Endothelial cell of umbilical vein (primary cell): ENCODE measurements around the gene MARK3. TPM values are rescaled to one million over a fixed set of nuclear protein-coding genes. Genes with fewer than 3 reads are reported as not detected.

Source experiments
- BruUV-seq: library from RNA; stranded (reverse); fragments of 400-500 nt; replicated peaks from 2 replicates; lab custom pipeline; 2021; lab: Mats Ljungman, UMichigan
- CTCF ChIA-PET: fragments of 300-600, 350-600 bp; sonication (Branson Sonifier 250); formaldehyde crosslinking; loops from one replicate; lab custom pipeline; 2021; ENCODE audit warnings: antibody characterized with exemption, inconsistent platforms; lab: Charles Lee
- POLR2A ChIA-PET: fragments of 300-600, 350-600 bp; sonication (Branson Sonifier 250); formaldehyde crosslinking; loops from one replicate; lab custom pipeline; 2021; ENCODE audit warnings: antibody characterized with exemption, inconsistent platforms; lab: Charles Lee
- DNase-seq: peaks from one replicate; pipeline ENCODE4 v3.0.0-alpha.2; 2011; ENCODE audit warnings: low read depth, low spot score
- FAIRE-seq: peaks from 2 replicates; lab custom pipeline; 2011; peaks lifted over from hg19 to GRCh38; lab: Jason Lieb, UNC
- H2AFZ ChIP-seq: 2 replicates; pipeline ENCODE4 v1.6.0; 2012; ENCODE audit warnings: low read depth, low read length, control low read depth, inconsistent platforms
- H3K27ac ChIP-seq: 2 replicates; pipeline ENCODE4 v1.5.1; 2011; ENCODE audit warnings: low read depth, mild to moderate bottlenecking, control low read depth, low read length, moderate library complexity; ENCODE audit not compliant: insufficient read depth
- H3K27me3 ChIP-seq, 2 experiments: 2 replicates each; pipeline versions ENCODE4 v1.6.0 to v1.6.1; 2011; ENCODE audit warnings: low read length in 2 of 2, mixed read lengths in 1 of 2; ENCODE audit not compliant: control insufficient read depth in 2 of 2, insufficient read depth in 2 of 2
- H3K36me3 ChIP-seq, 2 experiments: 2 replicates in 1 of 2; 3 replicates in 1 of 2; pipeline ENCODE4 v1.5.1; 2011; ENCODE audit warnings: low read length in 2 of 2, mild to moderate bottlenecking in 1 of 2, moderate library complexity in 1 of 2; ENCODE audit not compliant: control insufficient read depth in 2 of 2, insufficient read depth in 2 of 2; ENCODE audit errors: extremely low read depth in 1 of 2
- H3K4me1 ChIP-seq: 3 replicates; pipeline ENCODE4 v1.5.1; 2011; ENCODE audit warnings: mild to moderate bottlenecking, low read length; ENCODE audit not compliant: control insufficient read depth, insufficient read depth; ENCODE audit errors: extremely low read depth
- H3K4me2 ChIP-seq: 2 replicates; pipeline ENCODE4 v1.6.1; 2011; ENCODE audit warnings: low read length, control low read depth, mixed read lengths; ENCODE audit not compliant: insufficient read depth
- H3K4me3 ChIP-seq, 3 experiments: fragments of 200-600 bp in 1 of 3; sonication (generic), shearing (Covaris generic) in 1 of 3; replicated peaks in 1 of 3; 2 replicates each; pipeline ENCODE4 v1.5.1; 2011 to 2016; ENCODE audit warnings: control low read depth in 3 of 3, low read length in 3 of 3, mild to moderate bottlenecking in 2 of 3, inconsistent platforms in 1 of 3, low read depth in 1 of 3, moderate library complexity in 1 of 3; ENCODE audit not compliant: insufficient read depth in 1 of 3
- H3K79me2 ChIP-seq: 2 replicates; pipeline ENCODE4 v1.6.0; 2012; ENCODE audit warnings: low read length, inconsistent platforms; ENCODE audit not compliant: control insufficient read depth, insufficient read depth
- H3K9ac ChIP-seq: replicated peaks from 2 replicates; pipeline ENCODE3; 2011; ENCODE audit warnings: low read length, control low read depth; ENCODE audit not compliant: insufficient read depth; ENCODE audit errors: extremely low read depth
- H3K9me1 ChIP-seq: replicated peaks from 3 replicates; pipeline ENCODE4 v1.6.0; 2011; ENCODE audit warnings: mild to moderate bottlenecking, low read length; ENCODE audit not compliant: control insufficient read depth, insufficient read depth; ENCODE audit errors: extremely low read depth
- H3K9me3 ChIP-seq: replicated peaks from 2 replicates; pipeline ENCODE4 v1.5.1; 2012; ENCODE audit warnings: low read length, inconsistent platforms; ENCODE audit not compliant: control insufficient read depth, insufficient read depth
- H4K20me1 ChIP-seq: replicated peaks from 2 replicates; pipeline ENCODE3; 2011; ENCODE audit warnings: mild to moderate bottlenecking, low read length; ENCODE audit not compliant: control insufficient read depth, insufficient read depth; ENCODE audit errors: extremely low read depth
- EZH2 ChIP-seq: IDR thresholded peaks from 2 replicates; pipeline ENCODE4 v1.6.1; 2012; ENCODE audit warnings: borderline replicate concordance, low read depth, mild to moderate bottlenecking, moderate library complexity, low read length, inconsistent platforms; ENCODE audit not compliant: severe bottlenecking
- FOS ChIP-seq: IDR thresholded peaks from 2 replicates; pipeline ENCODE4 v1.6.1; 2011; ENCODE audit warnings: mild to moderate bottlenecking, low read length, moderate library complexity, borderline replicate concordance; ENCODE audit not compliant: insufficient read depth
- GATA2 ChIP-seq: IDR thresholded peaks from 2 replicates; pipeline ENCODE4 v1.7.0; 2011; ENCODE audit warnings: low read depth, mild to moderate bottlenecking, moderate library complexity, mixed read lengths, low read length; ENCODE audit not compliant: insufficient read length, insufficient read depth
- JUN ChIP-seq: IDR thresholded peaks from 2 replicates; pipeline ENCODE4 v1.6.1; 2011; ENCODE audit warnings: borderline replicate concordance, low read depth; ENCODE audit not compliant: insufficient read length, insufficient read depth
- MYC ChIP-seq: IDR thresholded peaks from one replicate; pipeline ENCODE4 v1.6.1; 2011; ENCODE audit warnings: mild to moderate bottlenecking, low read depth, low read length
- POLR2A ChIP-seq: IDR thresholded peaks from 2 replicates; pipeline ENCODE4 v1.6.1; 2012; ENCODE audit warnings: low read depth, mild to moderate bottlenecking, control low read depth, low read length
- POLR2AphosphoS5 ChIP-seq: IDR thresholded peaks from 2 replicates; pipeline ENCODE4 v1.6.1; 2012; ENCODE audit warnings: low read depth, mild to moderate bottlenecking, control low read depth, low read length, moderate library complexity; ENCODE audit not compliant: insufficient read depth
- dilution Hi-C: fragments of 300-500 bp; cut with MboI; formaldehyde crosslinking; loops from one replicate; pipeline ENCODE4 v1.15.0; 2019; ENCODE audit warnings: low sequenced_read_pairs; ENCODE audit not compliant: extremely low pct_ligation_motif_present
- intact Hi-C: fragments of 100-400 bp; cut with micrococcal nuclease; formaldehyde crosslinking; loops from one replicate; pipeline ENCODE4 v1.10.0; 2022
- polyA plus RNA-seq, 4 experiments: library from polyadenylated mRNA; depleted of rRNA in 3 of 4; stranded (reverse) in 3 of 4; unstranded in 1 of 4; fragments of >200 nt; gene quantifications; 2 replicates each; pipeline versions ENCODE4 v1.2.1 to v1.2.3, GENCODE V29; 2011 to 2012; ENCODE audit warnings: missing spikeins in 1 of 4
- total RNA-seq: library from RNA; stranded (reverse); gene quantifications from 2 replicates; pipeline ENCODE4 v1.2.3, GENCODE V29; 2021
- TF ChIP-seq, protein P1 (sequence below), 2 donors: IDR thresholded peaks; 1 replicate in 1 of 2; 2 replicates in 1 of 2; pipeline ENCODE4 v1.5.1; 2011; ENCODE audit warnings: low read length in 2 of 2, mild to moderate bottlenecking in 2 of 2, moderate library complexity in 2 of 2, control low read depth in 1 of 2, inconsistent platforms in 1 of 2, low read depth in 1 of 2; ENCODE audit not compliant: insufficient read depth in 1 of 2; ENCODE audit errors: extremely low read depth in 1 of 2
- TF ChIP-seq, protein P2 (sequence below): IDR thresholded peaks from 2 replicates; pipeline ENCODE4 v1.6.1; 2011; ENCODE audit not compliant: insufficient read depth, insufficient read length

MARK3 gene
- total and polyA plus RNA-seq, 2 donors (not counting 3 experiments of a cell fraction or from before 2014, with no cell fraction given) = 46.6 to 96.1 TPM

DNA sequence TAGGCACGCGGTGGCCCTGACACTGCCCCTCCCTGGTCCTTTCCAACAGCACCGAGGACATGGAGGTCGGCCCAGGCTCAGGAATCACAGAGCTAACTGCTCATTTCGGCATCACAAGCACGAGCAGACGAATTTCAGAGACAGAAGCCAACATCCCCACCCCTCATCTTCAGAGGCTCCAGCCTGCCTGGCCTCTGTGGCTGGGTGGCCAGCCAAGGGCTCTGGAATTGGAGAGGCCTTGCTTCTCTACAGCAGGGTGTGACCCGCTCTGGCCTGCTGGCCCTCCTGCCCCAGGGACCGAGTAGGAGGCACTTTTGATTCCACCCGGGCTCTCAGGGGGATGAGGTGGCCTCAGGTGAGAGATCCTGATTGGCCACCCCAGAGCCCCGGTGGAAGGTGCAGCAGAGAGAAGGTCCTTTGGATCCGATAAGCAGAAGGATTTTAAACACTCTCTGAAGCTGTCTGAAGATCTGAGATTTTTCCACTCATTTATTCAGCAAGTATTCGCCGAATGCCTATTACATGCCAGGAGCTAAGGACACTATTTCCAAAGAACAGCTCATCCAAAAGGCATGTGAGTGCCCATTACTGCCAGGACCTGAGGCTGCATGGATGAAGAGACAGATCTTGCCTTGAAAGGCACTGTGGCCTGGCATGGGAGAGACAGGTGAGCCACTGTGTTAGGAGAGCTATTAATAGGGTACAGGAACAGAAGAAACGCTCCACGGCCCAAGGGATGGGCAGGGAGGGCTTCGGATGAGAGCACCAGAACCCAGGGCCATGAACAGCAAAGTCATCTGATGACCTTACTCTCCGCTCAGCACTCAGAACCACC, 167.0 kb downstream of the MARK3 start:
- no peaks in the 10 kb centered on the region for H3K9me3 ChIP-seq
- dilution Hi-C loops (no loop called here), intact Hi-C loops (no loop called here)
- no peak overlapping the region for H2AFZ ChIP-seq
- DNase-seq = no peak
- H3K27ac ChIP-seq = no peak overlapping the region
- FAIRE-seq = no peak
- H4K20me1 ChIP-seq = no peaks in the 10 kb centered on the region
- H3K9me1 ChIP-seq = no peaks in the 10 kb centered on the region
- H3K36me3 ChIP-seq = no peaks in the 10 kb centered on the region
- peaks cover 8% of the 10 kb centered on the region for H3K79me2 ChIP-seq
- no peaks in the 10 kb centered on the region for H3K4me1 ChIP-seq
- TF ChIP-seq FOS (no peak), POLR2A (no peak), EZH2 (no peak)
- TF ChIP-seq, protein P1, sequence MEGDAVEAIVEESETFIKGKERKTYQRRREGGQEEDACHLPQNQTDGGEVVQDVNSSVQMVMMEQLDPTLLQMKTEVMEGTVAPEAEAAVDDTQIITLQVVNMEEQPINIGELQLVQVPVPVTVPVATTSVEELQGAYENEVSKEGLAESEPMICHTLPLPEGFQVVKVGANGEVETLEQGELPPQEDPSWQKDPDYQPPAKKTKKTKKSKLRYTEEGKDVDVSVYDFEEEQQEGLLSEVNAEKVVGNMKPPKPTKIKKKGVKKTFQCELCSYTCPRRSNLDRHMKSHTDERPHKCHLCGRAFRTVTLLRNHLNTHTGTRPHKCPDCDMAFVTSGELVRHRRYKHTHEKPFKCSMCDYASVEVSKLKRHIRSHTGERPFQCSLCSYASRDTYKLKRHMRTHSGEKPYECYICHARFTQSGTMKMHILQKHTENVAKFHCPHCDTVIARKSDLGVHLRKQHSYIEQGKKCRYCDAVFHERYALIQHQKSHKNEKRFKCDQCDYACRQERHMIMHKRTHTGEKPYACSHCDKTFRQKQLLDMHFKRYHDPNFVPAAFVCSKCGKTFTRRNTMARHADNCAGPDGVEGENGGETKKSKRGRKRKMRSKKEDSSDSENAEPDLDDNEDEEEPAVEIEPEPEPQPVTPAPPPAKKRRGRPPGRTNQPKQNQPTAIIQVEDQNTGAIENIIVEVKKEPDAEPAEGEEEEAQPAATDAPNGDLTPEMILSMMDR (IDR thresholded peaks at IDR 0.05; ENCODE audit: extremely low read depth in 1 of 2, insufficient read depth in 1 of 2, low read depth in 1 of 2, low read length in 2 of 2) = no peak
- H3K4me2 ChIP-seq = no peak overlapping the region
- CTCF ChIA-PET = interaction anchor here (1.0 to 14.4 kb wide), 2 partner anchors 33 to 52 kb away, joined by 3 to 209 read pairs; partner anchors contain the start of gene CKB
- H3K9ac ChIP-seq = no peak overlapping the region
- BruUV-seq = no TSS peak
- no peak overlapping the region for H3K4me3 ChIP-seq
- no peaks in the 10 kb centered on the region for H3K27me3 ChIP-seq
- POLR2A ChIA-PET = no interaction called here

DNA sequence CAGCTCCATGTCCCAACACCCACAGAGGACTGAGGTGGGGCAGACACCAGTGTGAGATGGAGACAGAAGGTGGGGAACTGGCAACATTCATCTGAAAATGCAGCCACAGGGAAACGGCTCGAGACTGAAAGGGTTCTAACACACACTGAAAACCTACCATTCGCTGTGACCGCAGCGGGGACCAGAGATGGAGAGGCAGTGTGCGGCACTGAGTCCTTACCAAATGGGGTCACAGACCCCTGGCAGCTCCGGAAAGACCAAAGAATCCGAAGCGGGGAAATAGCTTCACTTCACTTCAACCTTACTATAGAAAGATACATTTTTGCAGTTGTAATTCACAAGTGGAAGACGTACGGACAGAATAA, 167.6 kb downstream of the MARK3 start:
- Histone ChIP-seq H3K79me2 (peaks cover 13% of the 10 kb centered on the region), H4K20me1 (no peaks in the 10 kb centered on the region), H3K9me1 (no peaks in the 10 kb centered on the region), H3K9me3 (no peaks in the 10 kb centered on the region), H3K4me3 (no peak overlapping the region), H3K9ac (no peak overlapping the region), H3K27ac (no peak overlapping the region), H3K4me1 (no peaks in the 10 kb centered on the region), H3K4me2 (no peak overlapping the region), H2AFZ (no peak overlapping the region), H3K27me3 (no peaks in the 10 kb centered on the region), H3K36me3 (no peaks in the 10 kb centered on the region)
- BruUV-seq = no TSS peak
- CTCF ChIA-PET = interaction anchor here (0.7 to 14.4 kb wide), 3 partner anchors 34 to 53 kb away, joined by 3 to 209 read pairs (median 4); partner anchors contain the start of gene CKB
- TF ChIP-seq FOS (no peak), POLR2AphosphoS5 (no peak), GATA2 (no peak), POLR2A (no peak), EZH2 (no peak), MYC (no peak), JUN (no peak)
- TF ChIP-seq, protein P2, sequence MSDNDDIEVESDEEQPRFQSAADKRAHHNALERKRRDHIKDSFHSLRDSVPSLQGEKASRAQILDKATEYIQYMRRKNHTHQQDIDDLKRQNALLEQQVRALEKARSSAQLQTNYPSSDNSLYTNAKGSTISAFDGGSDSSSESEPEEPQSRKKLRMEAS = no peak
- TF ChIP-seq, protein P1 (IDR thresholded peaks at IDR 0.05; ENCODE audit: extremely low read depth in 1 of 2, insufficient read depth in 1 of 2, low read depth in 1 of 2, low read length in 2 of 2) = no peak
- POLR2A ChIA-PET = no interaction called here
- dilution Hi-C loops = no loop called here
- intact Hi-C loops = no loop called here
- DNase-seq = no peak
- FAIRE-seq = no peak
